HepG2 (cell line): ENCODE results near the gene OGFR. TPM values are rescaled to one million over a fixed set of nuclear protein-coding genes. Genes with fewer than 3 reads are reported as not detected.
A peak's percentile ranks its signal among the peaks of the same experiment; 100 is the strongest.

Source experiments
- BORCS8-MEF2B ChIP-seq: sonication (generic); formaldehyde crosslinking; IDR thresholded peaks from 2 replicates; pipeline ENCODE4 v1.8.0; 2022; ENCODE audit warnings: mild to moderate bottlenecking, missing genetic modification reagents
- CREB1 ChIP-seq, 2 experiments: fragments of 450-650 bp in 1 of 2; IDR thresholded peaks; 2 replicates each; pipeline ENCODE4 v1.6.1; 2016 to 2017; ENCODE audit warnings: control low read depth in 1 of 2, mild to moderate bottlenecking in 1 of 2, missing compliant biosample characterization in 1 of 2, missing genetic modification characterization in 1 of 2
- HDAC1 ChIP-seq: sonication (generic); formaldehyde crosslinking; IDR thresholded peaks from 2 replicates; pipeline ENCODE4 v1.5.1; 2020; ENCODE audit warnings: mild to moderate bottlenecking, missing genetic modification reagents
- HDAC2 ChIP-seq: sonication (generic); formaldehyde crosslinking; IDR thresholded peaks from 2 replicates; pipeline ENCODE4 v1.4.0; 2020; ENCODE audit warnings: missing genetic modification reagents
- NCOA1 ChIP-seq: sonication (generic); formaldehyde crosslinking; IDR thresholded peaks from 2 replicates; pipeline ENCODE4 v1.9.0; 2021; ENCODE audit warnings: missing genetic modification reagents
- SAP130 ChIP-seq: IDR thresholded peaks from 2 replicates; pipeline ENCODE4 v1.6.1; 2016; ENCODE audit warnings: low read depth
- SYNCRIP ChIP-seq: fragments of 200-400 bp; formaldehyde crosslinking; IDR thresholded peaks from 2 replicates; pipeline ENCODE4 v1.6.1; 2018; ENCODE audit warnings: mild to moderate bottlenecking, low read depth, low read length; ENCODE audit not compliant: insufficient read depth
- TEAD3 ChIP-seq: optimal IDR thresholded peaks from 2 replicates; pipeline ENCODE3; 2016; ENCODE audit warnings: borderline replicate concordance
- TOE1 ChIP-seq: sonication (generic); formaldehyde crosslinking; IDR thresholded peaks from 2 replicates; pipeline ENCODE4 v1.4.0; 2020; ENCODE audit warnings: mild to moderate bottlenecking, missing genetic modification reagents
- YEATS4 ChIP-seq: sonication (generic); formaldehyde crosslinking; IDR thresholded peaks from 2 replicates; pipeline ENCODE4 v1.4.0; 2020; ENCODE audit warnings: missing genetic modification reagents, borderline replicate concordance
- ZNF224 ChIP-seq: sonication (generic); formaldehyde crosslinking; IDR thresholded peaks from 2 replicates; pipeline ENCODE4 v1.5.0; 2020; ENCODE audit warnings: mild to moderate bottlenecking, missing genetic modification reagents
- ZNF33A ChIP-seq: sonication (generic); formaldehyde crosslinking; IDR thresholded peaks from 2 replicates; pipeline ENCODE4 v1.5.1; 2020; ENCODE audit warnings: missing genetic modification reagents, mild to moderate bottlenecking, moderate library complexity, borderline replicate concordance
- ZNF430 ChIP-seq: sonication (generic); formaldehyde crosslinking; IDR thresholded peaks from 2 replicates; pipeline ENCODE4 v1.9.0; 2021; ENCODE audit warnings: mild to moderate bottlenecking, missing genetic modification reagents
- ZNF598 ChIP-seq: sonication (generic); formaldehyde crosslinking; IDR thresholded peaks from 2 replicates; pipeline ENCODE4 v1.5.1; 2020; ENCODE audit warnings: mild to moderate bottlenecking, missing genetic modification reagents, borderline replicate concordance
- ZNF644 ChIP-seq: IDR thresholded peaks from 2 replicates; pipeline ENCODE4 v1.6.1; 2016; ENCODE audit warnings: low read depth
- ZSCAN31 ChIP-seq: sonication (generic); formaldehyde crosslinking; IDR thresholded peaks from 2 replicates; pipeline ENCODE4 v1.5.0; 2020; ENCODE audit warnings: low read depth, mild to moderate bottlenecking, missing genetic modification reagents
- polyA plus RNA-seq, 8 experiments: library from polyadenylated mRNA; depleted of rRNA in 3 of 8; stranded (reverse) in 7 of 8; unstranded in 1 of 8; fragments of >200 nt; fragmentation: Illumina TruSeq in 4 of 8; extraction: Trizol in 4 of 8; gene quantifications; 2 replicates each; pipeline versions ENCODE4 v1.2.1 to v1.2.3, GENCODE V29; 2011 to 2016; ENCODE audit warnings: low read depth in 4 of 8, missing spikeins in 1 of 8, mixed read lengths in 1 of 8; ENCODE audit not compliant: insufficient read depth in 1 of 8
- total RNA-seq, 5 experiments: library from RNA; depleted of rRNA; stranded (reverse); fragments of >200 nt; fragmentation: Illumina TruSeq; extraction: Trizol; gene quantifications; 2 replicates each; pipeline ENCODE4 v1.2.3, GENCODE V29; 2016; ENCODE audit warnings: low read depth in 1 of 5
- TF ChIP-seq, protein P1 (sequence below), 2 experiments: sonication (generic) in 1 of 2; formaldehyde crosslinking in 1 of 2; IDR thresholded peaks; 2 replicates each; pipeline versions ENCODE4 v1.6.1 to v1.9.0; 2014 to 2022; ENCODE audit warnings: antibody characterized with exemption in 1 of 2, borderline replicate concordance in 1 of 2, inconsistent platforms in 1 of 2, low read depth in 1 of 2, missing genetic modification reagents in 1 of 2
- TF ChIP-seq, protein P2 (sequence below): sonication (generic); formaldehyde crosslinking; IDR thresholded peaks from 2 replicates; pipeline ENCODE4 v1.5.0; 2020; ENCODE audit warnings: missing genetic modification reagents, mild to moderate bottlenecking, borderline replicate concordance
- TF ChIP-seq, protein P3 (sequence below): sonication (generic); formaldehyde crosslinking; IDR thresholded peaks from 2 replicates; pipeline ENCODE4 v1.4.0; 2020; ENCODE audit warnings: mild to moderate bottlenecking, missing genetic modification reagents

Gene OGFR
- total and polyA plus RNA-seq, 2 of the 13 experiments (the other 11 are each of a cell fraction or from before 2014, with no cell fraction given): 47.7 to 81.8 TPM

DNA sequence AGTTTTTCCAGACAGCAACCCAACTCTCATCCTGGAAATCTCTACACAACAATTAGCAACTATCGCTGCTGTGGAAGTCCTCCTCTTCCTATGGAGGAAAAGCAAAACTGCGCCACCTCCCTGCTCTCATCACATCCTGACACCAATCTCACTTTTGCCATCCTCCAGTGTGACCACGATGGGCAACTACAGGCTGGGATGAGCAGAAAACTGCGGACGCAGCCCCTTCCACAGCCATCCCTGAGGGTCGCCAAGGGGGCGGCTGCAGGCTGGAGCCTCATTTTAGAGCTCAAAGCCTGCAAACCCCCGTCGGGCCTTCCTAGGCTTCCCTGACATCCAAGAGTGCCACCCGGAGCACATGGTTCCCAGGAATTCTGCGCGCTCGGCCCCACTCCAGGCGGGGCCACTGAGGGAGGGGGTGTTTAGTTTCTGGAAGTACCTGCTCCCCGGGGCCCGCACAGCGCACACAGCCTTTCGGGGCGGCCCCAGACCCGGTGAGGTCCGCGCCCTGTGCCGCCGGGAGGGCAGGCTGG lies 55.8 kb downstream of the OGFR start (continued):
- TF ChIP-seq, protein P1, sequence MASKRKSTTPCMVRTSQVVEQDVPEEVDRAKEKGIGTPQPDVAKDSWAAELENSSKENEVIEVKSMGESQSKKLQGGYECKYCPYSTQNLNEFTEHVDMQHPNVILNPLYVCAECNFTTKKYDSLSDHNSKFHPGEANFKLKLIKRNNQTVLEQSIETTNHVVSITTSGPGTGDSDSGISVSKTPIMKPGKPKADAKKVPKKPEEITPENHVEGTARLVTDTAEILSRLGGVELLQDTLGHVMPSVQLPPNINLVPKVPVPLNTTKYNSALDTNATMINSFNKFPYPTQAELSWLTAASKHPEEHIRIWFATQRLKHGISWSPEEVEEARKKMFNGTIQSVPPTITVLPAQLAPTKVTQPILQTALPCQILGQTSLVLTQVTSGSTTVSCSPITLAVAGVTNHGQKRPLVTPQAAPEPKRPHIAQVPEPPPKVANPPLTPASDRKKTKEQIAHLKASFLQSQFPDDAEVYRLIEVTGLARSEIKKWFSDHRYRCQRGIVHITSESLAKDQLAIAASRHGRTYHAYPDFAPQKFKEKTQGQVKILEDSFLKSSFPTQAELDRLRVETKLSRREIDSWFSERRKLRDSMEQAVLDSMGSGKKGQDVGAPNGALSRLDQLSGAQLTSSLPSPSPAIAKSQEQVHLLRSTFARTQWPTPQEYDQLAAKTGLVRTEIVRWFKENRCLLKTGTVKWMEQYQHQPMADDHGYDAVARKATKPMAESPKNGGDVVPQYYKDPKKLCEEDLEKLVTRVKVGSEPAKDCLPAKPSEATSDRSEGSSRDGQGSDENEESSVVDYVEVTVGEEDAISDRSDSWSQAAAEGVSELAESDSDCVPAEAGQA (IDR thresholded peaks at IDR 0.05; ENCODE audit: low read depth): 0 out of 2 replicates have a peak, but pooled peaks have one; percentile 26
- TF ChIP-seq, protein P1 (CRISPR knock-in tag; IDR thresholded peaks at IDR 0.05; ENCODE audit: borderline replicate concordance): no peak
- TF ChIP-seq NCOA1 (CRISPR knock-in tag) (no peak), ZNF33A (no peak), HDAC1 (CRISPR knock-in tag) (no peak; the same call in 1 of the 2 replicates), ZNF224 (CRISPR knock-in tag) (no peak), SAP130 (CRISPR knock-in tag) (peak; percentile 70), YEATS4 (peak; percentile 55), ZSCAN31 (CRISPR knock-in tag) (no peak), CREB1 (IDR thresholded peaks at IDR 0.05) (no peak), CREB1 (CRISPR knock-in tag; IDR thresholded peaks at IDR 0.05) (no peak), ZNF644 (CRISPR knock-in tag) (no peak), SYNCRIP (no peak), TEAD3 (CRISPR knock-in tag) (peak; percentile 51), ZNF598 (CRISPR knock-in tag) (peak; percentile 44; the same call in 1 of the 2 replicates), TOE1 (CRISPR knock-in tag) (no peak), BORCS8-MEF2B (peak; percentile 35; the same call in 1 of the 2 replicates), ZNF430 (CRISPR knock-in tag) (peak; percentile 62; the same call in 1 of the 2 replicates), HDAC2 (CRISPR knock-in tag) (no peak)
- TF ChIP-seq, protein P2, sequence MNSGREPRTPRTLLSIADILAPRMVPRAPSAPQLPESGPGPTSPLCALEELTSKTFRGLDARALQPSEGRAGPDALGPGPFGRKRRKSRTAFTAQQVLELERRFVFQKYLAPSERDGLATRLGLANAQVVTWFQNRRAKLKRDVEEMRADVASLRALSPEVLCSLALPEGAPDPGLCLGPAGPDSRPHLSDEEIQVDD (CRISPR knock-in tag): no peak
- TF ChIP-seq, protein P3, sequence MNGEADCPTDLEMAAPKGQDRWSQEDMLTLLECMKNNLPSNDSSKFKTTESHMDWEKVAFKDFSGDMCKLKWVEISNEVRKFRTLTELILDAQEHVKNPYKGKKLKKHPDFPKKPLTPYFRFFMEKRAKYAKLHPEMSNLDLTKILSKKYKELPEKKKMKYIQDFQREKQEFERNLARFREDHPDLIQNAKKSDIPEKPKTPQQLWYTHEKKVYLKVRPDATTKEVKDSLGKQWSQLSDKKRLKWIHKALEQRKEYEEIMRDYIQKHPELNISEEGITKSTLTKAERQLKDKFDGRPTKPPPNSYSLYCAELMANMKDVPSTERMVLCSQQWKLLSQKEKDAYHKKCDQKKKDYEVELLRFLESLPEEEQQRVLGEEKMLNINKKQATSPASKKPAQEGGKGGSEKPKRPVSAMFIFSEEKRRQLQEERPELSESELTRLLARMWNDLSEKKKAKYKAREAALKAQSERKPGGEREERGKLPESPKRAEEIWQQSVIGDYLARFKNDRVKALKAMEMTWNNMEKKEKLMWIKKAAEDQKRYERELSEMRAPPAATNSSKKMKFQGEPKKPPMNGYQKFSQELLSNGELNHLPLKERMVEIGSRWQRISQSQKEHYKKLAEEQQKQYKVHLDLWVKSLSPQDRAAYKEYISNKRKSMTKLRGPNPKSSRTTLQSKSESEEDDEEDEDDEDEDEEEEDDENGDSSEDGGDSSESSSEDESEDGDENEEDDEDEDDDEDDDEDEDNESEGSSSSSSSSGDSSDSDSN (CRISPR knock-in tag): peak; percentile 24; the same call in 1 of the 2 replicates
